Activated T-cell treated with anti-CD3 and anti-CD28 coated beads, Interleukin-2, amount 50 U/mL, for 24 hours (primary cell): Measurements from ENCODE around the gene ZNF609.
"Not testable (repeated sequence)": the region's sequence is repeated elsewhere in the genome, so short reads cannot be mapped to it uniquely, and the experiment has no call there.

Experiments
- DNase-seq: peaks from one replicate; pipeline ENCODE4 v3.0.0-alpha.2; 2020
- H3K27ac Mint-ChIP-seq: 2 replicates; pipeline ENCODE4 v1.8.0; 2020; ENCODE audit warnings: mild to moderate bottlenecking, mixed read lengths
- H3K27me3 Mint-ChIP-seq: 2 replicates; pipeline ENCODE4 v1.8.0; 2020; ENCODE audit warnings: mixed read lengths
- H3K36me3 Mint-ChIP-seq: 2 replicates; pipeline ENCODE4 v1.8.0; 2020; ENCODE audit warnings: low read depth, mixed read lengths
- H3K4me1 Mint-ChIP-seq: 2 replicates; pipeline ENCODE4 v1.8.0; 2020; ENCODE audit warnings: low read depth, mixed read lengths
- H3K4me3 Mint-ChIP-seq: 2 replicates; pipeline ENCODE4 v1.8.0; 2020; ENCODE audit warnings: mild to moderate bottlenecking, moderate library complexity, mixed read lengths
- H3K9me3 Mint-ChIP-seq: 2 replicates; pipeline ENCODE4 v1.8.0; 2020; ENCODE audit warnings: mixed read lengths

Gene ZNF609

GRCh38 chr15:64618540-64618939 lies 158.2 kb downstream of the ZNF609 start:
- Mint-ChIP-seq H3K27ac (peak overlapping the region; percentile 35), H3K4me1 (peaks cover 74% of the 10 kb centered on the region), H3K4me3 (no peak overlapping the region), H3K9me3 (no peaks in the 10 kb centered on the region), H3K27me3 (no peaks in the 10 kb centered on the region), H3K36me3 (peaks cover 14% of the 10 kb centered on the region)
- DNase-seq, result no peak

GRCh38 chr15:64619880-64620839 lies 159.8 kb downstream of the ZNF609 start:
- Mint-ChIP-seq H3K36me3 (peaks cover 29% of the 10 kb centered on the region), H3K27ac (peak overlapping the region; percentile 89), H3K4me3 (no peak overlapping the region), H3K4me1 (peaks cover 88% of the 10 kb centered on the region), H3K27me3 (no peaks in the 10 kb centered on the region), H3K9me3 (no peaks in the 10 kb centered on the region)
- DNase-seq, result no peak

- Mint-ChIP-seq H3K9me3 (no peaks in the 10 kb centered on the region), H3K27me3 (no peaks in the 10 kb centered on the region), H3K4me1 (peaks cover 81% of the 10 kb centered on the region), H3K36me3 (peaks cover 30% of the 10 kb centered on the region), H3K27ac (peak overlapping the region; percentile 93), H3K4me3 (no peak overlapping the region)
- DNase-seq, result no peak
Observed at GRCh38 chr15:64621056-64621455, 160.7 kb downstream of the ZNF609 start.

- Mint-ChIP-seq H3K36me3 (peaks cover 30% of the 10 kb centered on the region), H3K27me3 (no peaks in the 10 kb centered on the region), H3K9me3 (no peaks in the 10 kb centered on the region), H3K27ac (peak overlapping the region; percentile 93), H3K4me3 (peak overlapping the region; percentile 40), H3K4me1 (peaks cover 92% of the 10 kb centered on the region)
- peak; percentile 46 for DNase-seq
Observed at GRCh38 chr15:64622410-64623260, 162.3 kb downstream of the ZNF609 start.

GRCh38 chr15:64623347-64623996 lies 163.1 kb downstream of the ZNF609 start:
- no peaks in the 10 kb centered on the region for H3K9me3 Mint-ChIP-seq
- H3K36me3 Mint-ChIP-seq, result peaks cover 27% of the 10 kb centered on the region
- H3K4me1 Mint-ChIP-seq, result peaks cover 83% of the 10 kb centered on the region
- peak overlapping the region; percentile 40 for H3K4me3 Mint-ChIP-seq
- no peak for DNase-seq
- H3K27me3 Mint-ChIP-seq, result no peaks in the 10 kb centered on the region
- peak overlapping the region; percentile 93 for H3K27ac Mint-ChIP-seq

- Mint-ChIP-seq H3K9me3 (no peaks in the 10 kb centered on the region), H3K27me3 (no peaks in the 10 kb centered on the region), H3K27ac (peak overlapping the region; percentile 93), H3K36me3 (peaks cover 31% of the 10 kb centered on the region), H3K4me3 (peak overlapping the region; percentile 40), H3K4me1 (peaks cover 80% of the 10 kb centered on the region)
- DNase-seq, result no peak
Observed at GRCh38 chr15:64624242-64624641, 163.9 kb downstream of the ZNF609 start.

- Mint-ChIP-seq H3K4me1 (peaks cover 62% of the 10 kb centered on the region), H3K4me3 (no peak overlapping the region), H3K27me3 (no peaks in the 10 kb centered on the region), H3K9me3 (no peaks in the 10 kb centered on the region), H3K27ac (peak overlapping the region; percentile 20), H3K36me3 (peaks cover 40% of the 10 kb centered on the region)
- DNase-seq, result no peak
Observed at GRCh38 chr15:64629063-64629462, 168.7 kb downstream of the ZNF609 start.

GRCh38 chr15:64630396-64631107 lies 170.2 kb downstream of the ZNF609 start:
- peaks cover 30% of the 10 kb centered on the region for H3K36me3 Mint-ChIP-seq
- H3K9me3 Mint-ChIP-seq, result no peaks in the 10 kb centered on the region
- H3K4me3 Mint-ChIP-seq, result no peak overlapping the region
- H3K27ac Mint-ChIP-seq, result peak overlapping the region; percentile 33
- peaks cover 66% of the 10 kb centered on the region for H3K4me1 Mint-ChIP-seq
- H3K27me3 Mint-ChIP-seq, result no peaks in the 10 kb centered on the region
- DNase-seq, result no peak

- Mint-ChIP-seq H3K36me3 (peaks cover 41% of the 10 kb centered on the region), H3K27ac (peak overlapping the region; percentile 72), H3K4me1 (peaks cover 70% of the 10 kb centered on the region)
- not testable (repeated sequence) for H3K27me3 Mint-ChIP-seq, H3K4me3 Mint-ChIP-seq, H3K9me3 Mint-ChIP-seq, DNase-seq
Observed at GRCh38 chr15:64632639-64633038, 172.3 kb downstream of the ZNF609 start.

- Mint-ChIP-seq H3K27ac (peak overlapping the region; percentile 72), H3K4me3 (no peak overlapping the region), H3K27me3 (no peaks in the 10 kb centered on the region), H3K4me1 (peaks cover 73% of the 10 kb centered on the region), H3K9me3 (peaks cover 5% of the 10 kb centered on the region), H3K36me3 (peaks cover 46% of the 10 kb centered on the region)
- no peak for DNase-seq
Observed at GRCh38 chr15:64633332-64633731, 173.0 kb downstream of the ZNF609 start.

- Mint-ChIP-seq H3K36me3 (peaks cover 44% of the 10 kb centered on the region), H3K9me3 (peaks cover 5% of the 10 kb centered on the region), H3K27me3 (no peaks in the 10 kb centered on the region), H3K4me3 (peak overlapping the region; percentile 43), H3K27ac (peak overlapping the region; percentile 89), H3K4me1 (peaks cover 71% of the 10 kb centered on the region)
- DNase-seq, result peak; percentile 38
Observed at GRCh38 chr15:64634027-64634426, 173.6 kb downstream of the ZNF609 start.

- H3K4me3 Mint-ChIP-seq, result peak overlapping the region; percentile 43
- DNase-seq, result no peak
Observed at GRCh38 chr15:64634576-64635498, 174.5 kb downstream of the ZNF609 start.

More at GRCh38 chr15:64634576-64635498, 174.5 kb downstream of the ZNF609 start:
- H3K27me3 Mint-ChIP-seq, result no peaks in the 10 kb centered on the region
- H3K36me3 Mint-ChIP-seq, result peaks cover 49% of the 10 kb centered on the region
- peak overlapping the region; percentile 89 for H3K27ac Mint-ChIP-seq
- H3K9me3 Mint-ChIP-seq, result peaks cover 5% of the 10 kb centered on the region
- H3K4me1 Mint-ChIP-seq, result peaks cover 72% of the 10 kb centered on the region
